HepG2 (cell line): ENCODE results near the gene SPRR2D. TPM values are rescaled to one million over a fixed set of nuclear protein-coding genes. Genes with fewer than 3 reads are reported as not detected.

Source experiments
- ATAC-seq: fragments of 200-7000 bp; cut with Tn5 transposase; 3 replicates; pipeline ENCODE4 v1.9.1; 2020; ENCODE audit warnings: mild to moderate bottlenecking, moderate library complexity
- BruUV-seq: library from RNA; stranded (reverse); fragments of 400-500 nt; replicated peaks from 2 replicates; lab custom pipeline; 2021; lab: Mats Ljungman, UMichigan
- CTCF ChIA-PET: fragments of 300-600 bp; formaldehyde crosslinking; extraction: SDS; loops from one replicate; lab custom pipeline; 2021; ENCODE audit warnings: low total read pairs, inconsistent platforms, low intra/inter-chr PET ratio; lab: Yijun Ruan, JAX
- POLR2A ChIA-PET: fragments of 350-600 bp; sonication (Branson Sonifier 250); formaldehyde crosslinking; loops from one replicate; lab custom pipeline; 2020; ENCODE audit warnings: antibody characterized with exemption, inconsistent platforms; lab: Yijun Ruan, JAX
- DNase-seq: peaks from one replicate; pipeline ENCODE4 v3.0.0-alpha.2; 2015; ENCODE audit warnings: low spot score
- FAIRE-seq: peaks from 3 replicates; lab custom pipeline; 2011; peaks lifted over from hg19 to GRCh38; lab: Jason Lieb, UNC
- H2AFZ ChIP-seq: one replicate; pipeline ENCODE4 v1.6.1; 2011; ENCODE audit warnings: low read length, inconsistent platforms
- H3K27ac ChIP-seq: fragments of 300-600 bp; 3 replicates; pipeline ENCODE4 v1.8.0; 2011; ENCODE audit warnings: mixed run types, mild to moderate bottlenecking, mixed read lengths, low read length, inconsistent platforms; ENCODE audit not compliant: insufficient read depth; ENCODE audit errors: extremely low read length
- H3K27me3 ChIP-seq, 2 experiments: fragments of 200-600 bp in 1 of 2; 2 replicates in 1 of 2; 3 replicates in 1 of 2; pipeline versions ENCODE4 v1.6.0 to v1.8.0; 2011; ENCODE audit warnings: low read length in 2 of 2, mild to moderate bottlenecking in 2 of 2, moderate library complexity in 2 of 2, inconsistent platforms in 1 of 2; ENCODE audit not compliant: insufficient read depth in 2 of 2, control insufficient read depth in 1 of 2
- H3K36me3 ChIP-seq, 2 experiments: fragments of 200-600 bp in 1 of 2; replicated peaks in 1 of 2; 2 replicates in 1 of 2; 3 replicates in 1 of 2; pipeline versions ENCODE4 v1.5.1 to v1.8.0; 2011; ENCODE audit warnings: low read length in 2 of 2, inconsistent platforms in 1 of 2; ENCODE audit not compliant: insufficient read depth in 2 of 2, control insufficient read depth in 1 of 2
- H3K4me1 ChIP-seq: 2 replicates; pipeline ENCODE4 v1.5.1; 2012; ENCODE audit warnings: low read length, inconsistent platforms; ENCODE audit not compliant: insufficient read depth
- H3K4me2 ChIP-seq: 2 replicates; pipeline ENCODE4 v1.6.0; 2011; ENCODE audit warnings: low read depth, low read length, inconsistent platforms
- H3K4me3 ChIP-seq, 3 experiments: fragments of 200-600 bp in 1 of 3; sonication (generic), shearing (Covaris generic) in 1 of 3; replicated peaks in 1 of 3; 2 replicates each; pipeline ENCODE4 v1.5.1; 2011 to 2016; ENCODE audit warnings: low read length in 3 of 3, inconsistent platforms in 2 of 3, low read depth in 2 of 3, mild to moderate bottlenecking in 2 of 3, control low read depth in 1 of 3, mixed read lengths in 1 of 3; ENCODE audit not compliant: insufficient read depth in 1 of 3
- H3K79me2 ChIP-seq: one replicate; pipeline ENCODE4 v1.6.1; 2011; ENCODE audit warnings: low read length, inconsistent platforms; ENCODE audit not compliant: insufficient read depth
- H3K9ac ChIP-seq: 2 replicates; pipeline ENCODE4 v1.6.0; 2011; ENCODE audit warnings: mild to moderate bottlenecking, low read depth, low read length, inconsistent platforms; ENCODE audit not compliant: insufficient read depth
- H3K9me3 ChIP-seq: 2 replicates; pipeline ENCODE4 v1.5.1; 2012; ENCODE audit warnings: mild to moderate bottlenecking, low read length
- H4K20me1 ChIP-seq: 2 replicates; pipeline ENCODE4 v1.6.0; 2011; ENCODE audit warnings: inconsistent platforms, mild to moderate bottlenecking, low read length, moderate library complexity; ENCODE audit not compliant: insufficient read depth
- DPF2 ChIP-seq: sonication (generic); formaldehyde crosslinking; IDR thresholded peaks from 2 replicates; pipeline ENCODE4 v1.4.0; 2020; ENCODE audit warnings: mild to moderate bottlenecking, low read depth, missing genetic modification reagents, borderline replicate concordance
- GZF1 ChIP-seq: sonication (generic); formaldehyde crosslinking; IDR thresholded peaks from 2 replicates; pipeline ENCODE4 v1.5.1; 2020; ENCODE audit warnings: mild to moderate bottlenecking, missing genetic modification reagents
- MED13 ChIP-seq: sonication (generic); formaldehyde crosslinking; IDR thresholded peaks from 2 replicates; pipeline ENCODE4 v1.5.0; 2020; ENCODE audit warnings: missing genetic modification reagents
- MED8 ChIP-seq: sonication (generic); formaldehyde crosslinking; IDR thresholded peaks from 2 replicates; pipeline ENCODE4 v1.8.1; 2023; ENCODE audit warnings: mild to moderate bottlenecking, missing genetic modification reagents; ENCODE audit not compliant: insufficient replicate concordance
- SMAD1 ChIP-seq: sonication (generic); formaldehyde crosslinking; IDR thresholded peaks from 2 replicates; pipeline ENCODE4 v1.4.0; 2020; ENCODE audit warnings: missing genetic modification reagents, low read depth, mild to moderate bottlenecking, borderline replicate concordance
- SMC3 ChIP-seq: IDR thresholded peaks from 2 replicates; pipeline ENCODE4 v1.6.1; 2011; ENCODE audit warnings: low read length, improper control_type of control experiment
- SRSF4 ChIP-seq: fragments of 200-400 bp; formaldehyde crosslinking; IDR thresholded peaks from one replicate; pipeline ENCODE4 v1.6.1; 2018; ENCODE audit warnings: mild to moderate bottlenecking, low read depth, low read length, moderate library complexity; ENCODE audit not compliant: poor library complexity, severe bottlenecking
- SUZ12 ChIP-seq: fragments of 150-350 bp; IDR thresholded peaks from 2 replicates; pipeline ENCODE4 v1.6.1; 2014; ENCODE audit warnings: low read depth, low read length
- TGIF2 ChIP-seq: IDR thresholded peaks from 2 replicates; pipeline ENCODE4 v1.6.1; 2016; ENCODE audit warnings: control low read depth, missing compliant biosample characterization
- THYN1 ChIP-seq: sonication (generic); formaldehyde crosslinking; IDR thresholded peaks from 2 replicates; pipeline ENCODE4 v1.8.1; 2023; ENCODE audit warnings: low read depth, mild to moderate bottlenecking, moderate library complexity, missing genetic modification reagents, borderline replicate concordance
- ZNF660 ChIP-seq: sonication (generic); formaldehyde crosslinking; IDR thresholded peaks from 2 replicates; pipeline ENCODE4 v1.5.1; 2020; ENCODE audit warnings: mild to moderate bottlenecking, low read depth, missing genetic modification reagents, borderline replicate concordance
- WGBS: methylation state at CpG from one replicate; pipeline ENCODE4 v1.1.6; 2017; ENCODE audit warnings: low lambda C conversion rate; 5-methylcytosine and 5-hydroxymethylcytosine counted together
- in situ Hi-C: cut with HindIII; loops from 2 replicates; pipeline ENCODE4 v1.10.0; 2017; ENCODE audit warnings: low pct_unique_long_range_greater_than_20kb; ENCODE audit not compliant: extremely low pct_ligation_motif_present
- intact Hi-C: fragments of 100-400 bp; cut with micrococcal nuclease; formaldehyde crosslinking; loops from one replicate; pipeline ENCODE4 v1.10.0; 2022; ENCODE audit not compliant: unreplicated experiment
- polyA plus RNA-seq, 8 experiments: library from polyadenylated mRNA; depleted of rRNA in 3 of 8; stranded (reverse) in 7 of 8; unstranded in 1 of 8; fragments of >200 nt; fragmentation: Illumina TruSeq in 4 of 8; extraction: Trizol in 4 of 8; gene quantifications; 2 replicates each; pipeline versions ENCODE4 v1.2.1 to v1.2.3, GENCODE V29; 2011 to 2016; ENCODE audit warnings: low read depth in 4 of 8, missing spikeins in 1 of 8, mixed read lengths in 1 of 8; ENCODE audit not compliant: insufficient read depth in 1 of 8
- total RNA-seq, 5 experiments: library from RNA; depleted of rRNA; stranded (reverse); fragments of >200 nt; fragmentation: Illumina TruSeq; extraction: Trizol; gene quantifications; 2 replicates each; pipeline ENCODE4 v1.2.3, GENCODE V29; 2016; ENCODE audit warnings: low read depth in 1 of 5
- TF ChIP-seq, protein P1 (sequence below): IDR thresholded peaks from 2 replicates; pipeline ENCODE4 v1.6.1; 2016
- TF ChIP-seq, protein P2 (sequence below): IDR thresholded peaks from 2 replicates; pipeline ENCODE4 v1.6.1; 2016; ENCODE audit warnings: low read depth
- TF ChIP-seq, protein P3 (sequence below), 2 experiments: IDR thresholded peaks; 2 replicates each; pipeline ENCODE4 v1.6.1; 2011 to 2012; ENCODE audit warnings: low read length in 2 of 2, borderline replicate concordance in 1 of 2, low read depth in 1 of 2, mild to moderate bottlenecking in 1 of 2, moderate library complexity in 1 of 2

The SPRR2D gene
- total and polyA plus RNA-seq, 2 of the 13 experiments (the other 11 are each of a cell fraction or from before 2014, with no cell fraction given) = not detected

DNA sequence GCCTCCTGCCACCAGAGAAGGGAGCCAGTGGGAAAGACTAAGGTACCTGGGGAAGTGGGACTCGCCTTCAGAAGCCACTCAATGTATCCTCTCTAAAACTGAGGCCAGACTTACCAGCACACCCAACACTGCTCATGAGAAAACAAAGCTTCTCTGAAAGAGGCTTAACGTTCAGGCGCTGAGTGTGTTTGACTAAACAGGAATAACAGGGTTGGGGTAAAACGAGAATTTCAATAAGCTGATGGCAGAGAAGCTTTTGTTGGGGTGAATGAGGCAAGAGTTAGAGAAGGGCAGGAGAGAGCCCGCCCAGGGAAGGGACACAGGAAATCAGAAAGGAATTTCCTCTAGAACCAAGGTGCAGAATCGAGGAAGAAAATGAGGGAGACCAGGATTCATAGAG, 41.1 kb downstream of the SPRR2D start:
- under 1% methylated on average over 6 of the region's 6 CpGs for WGBS
- H3K79me2 ChIP-seq = no peaks in the 10 kb centered on the region
- no peaks in the 10 kb centered on the region for H3K4me1 ChIP-seq
- H3K27ac ChIP-seq = no peak overlapping the region
- no peak for ATAC-seq
- H3K36me3 ChIP-seq = no peaks in the 10 kb centered on the region
- DNase-seq = no peak
- no peak overlapping the region for H3K9ac ChIP-seq
- H3K4me3 ChIP-seq = no peak overlapping the region
- no peak overlapping the region for H3K4me2 ChIP-seq
- H3K27me3 ChIP-seq = no peaks in the 10 kb centered on the region
- intact Hi-C loops (no loop called here), in situ Hi-C loops (no loop called here)
- no TSS peak for BruUV-seq
- no peak overlapping the region for H2AFZ ChIP-seq
- no peaks in the 10 kb centered on the region for H4K20me1 ChIP-seq
- TF ChIP-seq SMC3 = no peak
- no peak for TF ChIP-seq MED8 (CRISPR knock-in tag)
- TF ChIP-seq, protein P1, sequence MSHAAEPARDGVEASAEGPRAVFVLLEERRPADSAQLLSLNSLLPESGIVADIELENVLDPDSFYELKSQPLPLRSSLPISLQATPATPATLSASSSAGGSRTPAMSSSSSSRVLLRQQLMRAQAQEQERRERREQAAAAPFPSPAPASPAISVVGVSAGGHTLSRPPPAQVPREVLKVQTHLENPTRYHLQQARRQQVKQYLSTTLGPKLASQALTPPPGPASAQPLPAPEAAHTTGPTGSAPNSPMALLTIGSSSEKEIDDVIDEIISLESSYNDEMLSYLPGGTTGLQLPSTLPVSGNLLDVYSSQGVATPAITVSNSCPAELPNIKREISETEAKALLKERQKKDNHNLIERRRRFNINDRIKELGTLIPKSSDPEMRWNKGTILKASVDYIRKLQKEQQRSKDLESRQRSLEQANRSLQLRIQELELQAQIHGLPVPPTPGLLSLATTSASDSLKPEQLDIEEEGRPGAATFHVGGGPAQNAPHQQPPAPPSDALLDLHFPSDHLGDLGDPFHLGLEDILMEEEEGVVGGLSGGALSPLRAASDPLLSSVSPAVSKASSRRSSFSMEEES (CRISPR knock-in tag) = no peak
- TF ChIP-seq MED13 (CRISPR knock-in tag) = no peak
- TF ChIP-seq SUZ12 = no peak
- TF ChIP-seq THYN1 (CRISPR knock-in tag) = no peak
- TF ChIP-seq, protein P2, sequence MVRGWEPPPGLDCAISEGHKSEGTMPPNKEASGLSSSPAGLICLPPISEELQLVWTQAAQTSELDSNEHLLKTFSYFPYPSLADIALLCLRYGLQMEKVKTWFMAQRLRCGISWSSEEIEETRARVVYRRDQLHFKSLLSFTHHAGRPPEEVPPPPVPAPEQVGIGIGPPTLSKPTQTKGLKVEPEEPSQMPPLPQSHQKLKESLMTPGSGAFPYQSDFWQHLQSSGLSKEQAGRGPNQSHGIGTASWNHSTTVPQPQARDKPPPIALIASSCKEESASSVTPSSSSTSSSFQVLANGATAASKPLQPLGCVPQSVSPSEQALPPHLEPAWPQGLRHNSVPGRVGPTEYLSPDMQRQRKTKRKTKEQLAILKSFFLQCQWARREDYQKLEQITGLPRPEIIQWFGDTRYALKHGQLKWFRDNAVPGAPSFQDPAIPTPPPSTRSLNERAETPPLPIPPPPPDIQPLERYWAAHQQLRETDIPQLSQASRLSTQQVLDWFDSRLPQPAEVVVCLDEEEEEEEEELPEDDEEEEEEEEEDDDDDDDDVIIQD (CRISPR knock-in tag) = no peak
- no peak for TF ChIP-seq SRSF4
- no peak for TF ChIP-seq GZF1 (CRISPR knock-in tag)
- TF ChIP-seq, protein P3, sequence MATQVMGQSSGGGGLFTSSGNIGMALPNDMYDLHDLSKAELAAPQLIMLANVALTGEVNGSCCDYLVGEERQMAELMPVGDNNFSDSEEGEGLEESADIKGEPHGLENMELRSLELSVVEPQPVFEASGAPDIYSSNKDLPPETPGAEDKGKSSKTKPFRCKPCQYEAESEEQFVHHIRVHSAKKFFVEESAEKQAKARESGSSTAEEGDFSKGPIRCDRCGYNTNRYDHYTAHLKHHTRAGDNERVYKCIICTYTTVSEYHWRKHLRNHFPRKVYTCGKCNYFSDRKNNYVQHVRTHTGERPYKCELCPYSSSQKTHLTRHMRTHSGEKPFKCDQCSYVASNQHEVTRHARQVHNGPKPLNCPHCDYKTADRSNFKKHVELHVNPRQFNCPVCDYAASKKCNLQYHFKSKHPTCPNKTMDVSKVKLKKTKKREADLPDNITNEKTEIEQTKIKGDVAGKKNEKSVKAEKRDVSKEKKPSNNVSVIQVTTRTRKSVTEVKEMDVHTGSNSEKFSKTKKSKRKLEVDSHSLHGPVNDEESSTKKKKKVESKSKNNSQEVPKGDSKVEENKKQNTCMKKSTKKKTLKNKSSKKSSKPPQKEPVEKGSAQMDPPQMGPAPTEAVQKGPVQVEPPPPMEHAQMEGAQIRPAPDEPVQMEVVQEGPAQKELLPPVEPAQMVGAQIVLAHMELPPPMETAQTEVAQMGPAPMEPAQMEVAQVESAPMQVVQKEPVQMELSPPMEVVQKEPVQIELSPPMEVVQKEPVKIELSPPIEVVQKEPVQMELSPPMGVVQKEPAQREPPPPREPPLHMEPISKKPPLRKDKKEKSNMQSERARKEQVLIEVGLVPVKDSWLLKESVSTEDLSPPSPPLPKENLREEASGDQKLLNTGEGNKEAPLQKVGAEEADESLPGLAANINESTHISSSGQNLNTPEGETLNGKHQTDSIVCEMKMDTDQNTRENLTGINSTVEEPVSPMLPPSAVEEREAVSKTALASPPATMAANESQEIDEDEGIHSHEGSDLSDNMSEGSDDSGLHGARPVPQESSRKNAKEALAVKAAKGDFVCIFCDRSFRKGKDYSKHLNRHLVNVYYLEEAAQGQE (IDR thresholded peaks at IDR 0.05; ENCODE audit: borderline replicate concordance in 1 of 2, low read depth in 1 of 2, low read length in 2 of 2) = no peak
- no peak for TF ChIP-seq TGIF2 (CRISPR knock-in tag)
- no peak for TF ChIP-seq SMAD1 (CRISPR knock-in tag)
- no peak for TF ChIP-seq DPF2 (CRISPR knock-in tag)
- TF ChIP-seq ZNF660 (CRISPR knock-in tag) = no peak
- POLR2A ChIA-PET = no interaction called here
- H3K9me3 ChIP-seq = no peaks in the 10 kb centered on the region
- CTCF ChIA-PET = no interaction called here
- FAIRE-seq = no peak
